K562 (cell line): ENCODE results near the gene UCN. TPM values are rescaled to one million over a fixed set of nuclear protein-coding genes. Genes with fewer than 3 reads are reported as not detected.

ENCODE experiments used
- ATAC-seq: fragments of 200-7000 bp; cut with Tn5 transposase; 3 replicates; pipeline ENCODE4 v1.9.1; 2020; ENCODE audit warnings: moderate library complexity
- BruUV-seq: library from RNA; stranded (reverse); fragments of 400-500 nt; replicated peaks from 2 replicates; lab custom pipeline; 2021; lab: Mats Ljungman, UMichigan
- CTCF ChIA-PET: fragments of 300-600 bp; formaldehyde crosslinking; extraction: SDS; loops from one replicate; lab custom pipeline; 2021; ENCODE audit warnings: low intra/inter-chr PET ratio; lab: Yijun Ruan, JAX
- POLR2A ChIA-PET: fragments of 300-600, 350-650 bp; sonication (Branson Sonifier 250); formaldehyde crosslinking; extraction: SDS; loops from one replicate; lab custom pipeline; 2021; ENCODE audit warnings: antibody characterized with exemption, inconsistent platforms; lab: Yijun Ruan, JAX
- DNase-seq, 4 experiments: peaks; one replicate each; pipeline versions ENCODE4 v3.0.0 to v3.0.0-alpha.2; 2011 to 2018; ENCODE audit warnings: low spot score in 3 of 4, mixed read lengths in 3 of 4; ENCODE audit errors: extremely low read depth in 1 of 4
- FAIRE-seq: peaks from 2 replicates; lab custom pipeline; 2011; peaks lifted over from hg19 to GRCh38; lab: Jason Lieb, UNC
- H2AFZ ChIP-seq: 2 replicates; pipeline ENCODE4 v1.6.0; 2011; ENCODE audit warnings: low read depth, low read length, control low read depth, inconsistent platforms
- H3K27ac ChIP-seq: fragments of 200-600 bp; 3 replicates; pipeline ENCODE4 v1.8.0; 2011; ENCODE audit warnings: low read depth, mild to moderate bottlenecking, control low read depth, inconsistent platforms, low read length, moderate library complexity, mixed read lengths; ENCODE audit errors: extremely low read depth
- H3K27me3 ChIP-seq, 2 experiments: fragments of 300-600 bp in 1 of 2; 2 replicates in 1 of 2; 3 replicates in 1 of 2; pipeline versions ENCODE4 v1.6.0 to v1.8.0; 2011; ENCODE audit warnings: inconsistent platforms in 2 of 2, low read length in 2 of 2, mild to moderate bottlenecking in 1 of 2, mixed read lengths in 1 of 2, moderate library complexity in 1 of 2; ENCODE audit not compliant: control insufficient read depth in 2 of 2, insufficient read depth in 2 of 2
- H3K36me3 ChIP-seq: fragments of 300-600 bp; 3 replicates; pipeline ENCODE4 v1.8.0; 2011; ENCODE audit warnings: mild to moderate bottlenecking, low read length, inconsistent platforms; ENCODE audit not compliant: control insufficient read depth, insufficient read depth
- H3K4me1 ChIP-seq, 2 experiments: fragments of 200-600 bp in 1 of 2; replicated peaks in 1 of 2; 2 replicates in 1 of 2; 3 replicates in 1 of 2; pipeline versions ENCODE4 v1.5.1 to v1.8.0; 2011; ENCODE audit warnings: inconsistent platforms in 2 of 2, low read length in 2 of 2, mild to moderate bottlenecking in 1 of 2, mixed read lengths in 1 of 2, moderate library complexity in 1 of 2; ENCODE audit not compliant: control insufficient read depth in 2 of 2, insufficient read depth in 2 of 2
- H3K4me2 ChIP-seq: 2 replicates; pipeline ENCODE4 v1.6.1; 2011; ENCODE audit warnings: low read length, control low read depth, inconsistent platforms, mixed read lengths; ENCODE audit not compliant: insufficient read depth
- H3K4me3 ChIP-seq: fragments of 200-600 bp; sonication (generic), shearing (Covaris generic); 2 replicates; pipeline ENCODE4 v1.5.1; 2016; ENCODE audit warnings: control low read depth, inconsistent platforms
- H3K79me2 ChIP-seq: fragments of 200-600 bp; 3 replicates; pipeline ENCODE4 v1.8.0; 2011; ENCODE audit warnings: low read length, inconsistent platforms; ENCODE audit not compliant: control insufficient read depth, insufficient read depth
- H3K9ac ChIP-seq, 2 experiments: 2 replicates each; pipeline versions ENCODE4 v1.6.0 to v1.6.1; 2011; ENCODE audit warnings: low read depth in 2 of 2, low read length in 2 of 2, control low read depth in 1 of 2, inconsistent platforms in 1 of 2, mild to moderate bottlenecking in 1 of 2, mixed read lengths in 1 of 2; ENCODE audit not compliant: insufficient read depth in 1 of 2
- H3K9me1 ChIP-seq: one replicate; pipeline ENCODE4 v1.6.0; 2011; ENCODE audit warnings: inconsistent platforms, mild to moderate bottlenecking, low read length, moderate library complexity; ENCODE audit not compliant: control insufficient read depth, insufficient read depth
- H3K9me3 ChIP-seq: replicated peaks from 2 replicates; pipeline ENCODE4 v1.5.1; 2011; ENCODE audit warnings: low read depth, low read length, inconsistent platforms; ENCODE audit not compliant: control insufficient read depth, insufficient read depth
- H4K20me1 ChIP-seq: replicated peaks from 2 replicates; pipeline ENCODE4 v1.6.1; 2011; ENCODE audit warnings: low read length, inconsistent platforms, mixed read lengths; ENCODE audit not compliant: control insufficient read depth, insufficient read depth
- FOXJ2 ChIP-seq: fragments of 200-800 bp; sonication (Bioruptor generic); IDR thresholded peaks from 2 replicates; pipeline ENCODE4 v1.6.1; 2016; ENCODE audit warnings: missing genetic modification characterization, missing compliant biosample characterization
- NR1H2 ChIP-seq: sonication (generic); formaldehyde crosslinking; IDR thresholded peaks from 2 replicates; pipeline ENCODE4 v1.4.0; 2020; ENCODE audit warnings: mild to moderate bottlenecking, missing genetic modification reagents
- TEAD4 ChIP-seq, 2 experiments: sonication (generic) in 1 of 2; formaldehyde crosslinking in 1 of 2; IDR thresholded peaks; 2 replicates each; pipeline versions ENCODE4 v1.6.1 to v1.8.0; 2012 to 2022; ENCODE audit warnings: borderline replicate concordance in 1 of 2, inconsistent platforms in 1 of 2, low read length in 1 of 2, mild to moderate bottlenecking in 1 of 2, missing genetic modification reagents in 1 of 2
- WGBS: fragments of 100-300 bp; shearing (Covaris generic); methylation state at CpG from one replicate; pipeline ENCODE4 v1.1.6; 2016; ENCODE audit warnings: low coverage, mixed read lengths; ENCODE audit not compliant: insufficient coverage; ENCODE audit errors: missing lambda C conversion rate; 5-methylcytosine and 5-hydroxymethylcytosine counted together
- in situ Hi-C: fragments of 300-500 bp; cut with MboI; formaldehyde crosslinking; loops from 4 replicates; pipeline ENCODE4 v1.15.0; 2018; ENCODE audit warnings: inconsistent platforms, mixed read lengths
- intact Hi-C: fragments of 100-400 bp; cut with micrococcal nuclease; formaldehyde crosslinking; loops from 2 replicates; pipeline ENCODE4 v1.14.2; 2022
- polyA plus RNA-seq, 8 experiments: library from polyadenylated mRNA; depleted of rRNA in 4 of 8; stranded (reverse) in 5 of 8; unstranded in 3 of 8; fragments of >200 nt; fragmentation: Nextera tagmentation in 2 of 8; fragmentation: Illumina TruSeq in 1 of 8; extraction: Ambion mirVana in 2 of 8; extraction: Trizol in 1 of 8; gene quantifications; 2 replicates each; pipeline versions ENCODE4 v1.2.1 to v1.2.3, GENCODE V29; 2011 to 2014; ENCODE audit warnings: inconsistent platforms in 1 of 8, missing spikeins in 1 of 8
- total RNA-seq, 7 experiments: library from RNA; depleted of rRNA in 6 of 7; stranded (reverse); fragments of >200 nt in 6 of 7; fragmentation: Illumina TruSeq in 2 of 7; extraction: Trizol in 2 of 7; gene quantifications; 2 replicates each; pipeline versions ENCODE4 v1.2.1 to v1.2.3, GENCODE V29; 2011 to 2021; ENCODE audit warnings: low replicate concordance in 1 of 7
- TF ChIP-seq, protein P1 (sequence below): sonication (generic); formaldehyde crosslinking; IDR thresholded peaks from 2 replicates; pipeline ENCODE4 v1.8.1; 2023; ENCODE audit warnings: mild to moderate bottlenecking, missing genetic modification reagents

Gene UCN
- total and polyA plus RNA-seq, 9 of the 15 experiments (the other 6 are each of a cell fraction or from before 2014, with no cell fraction given) = 0.10 to 2.7 (median 0.43) TPM

DNA sequence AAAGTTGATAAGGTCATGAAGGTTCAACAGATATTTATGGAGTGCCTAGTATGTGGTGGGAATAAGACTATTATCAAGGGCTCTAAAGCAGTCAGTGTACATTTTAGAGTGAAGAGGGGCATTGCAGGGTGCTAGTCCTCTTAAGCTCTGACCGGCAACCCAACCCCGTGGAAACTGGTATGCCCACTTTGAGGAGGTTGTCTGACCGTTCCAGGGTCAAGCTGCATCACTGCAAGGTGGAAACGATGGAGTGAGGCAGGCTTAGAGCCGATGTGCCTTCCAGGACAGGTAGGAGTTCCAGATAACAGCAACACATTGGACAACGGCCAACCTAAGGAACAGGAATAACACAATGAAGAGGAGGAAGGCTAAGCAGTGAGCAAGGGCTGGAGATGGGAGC, 1.4 kb upstream of the UCN start:
- Histone ChIP-seq H4K20me1 (0 out of 2 replicates have a peak, but pooled peaks cover 2% of the 10 kb centered on the region), H3K4me1 (peaks cover 0 to 9% of the 10 kb centered on the region in 2 experiments; a peak in 3 of 5 replicates), H3K9ac (no peak overlapping the region), H3K36me3 (peaks cover 20% of the 10 kb centered on the region; the same call in 2 of the 3 replicates), H2AFZ (no peak overlapping the region), H3K27ac (no peak overlapping the region), H3K4me2 (no peak overlapping the region), H3K9me3 (no peaks in the 10 kb centered on the region), H3K4me3 (no peak overlapping the region), H3K27me3 (no peaks in the 10 kb centered on the region), H3K9me1 (no peaks in the 10 kb centered on the region), H3K79me2 (no peaks in the 10 kb centered on the region)
- BruUV-seq = TSS peak; percentile 50
- POLR2A ChIA-PET = interaction anchor here (0.6 to 1.0 kb wide), 2 partner anchors 13 to 1489 kb away, joined by 4 read pairs; partner anchors contain the start of gene MPV17
- no peak for TF ChIP-seq NR1H2 (CRISPR knock-in tag)
- TF ChIP-seq TEAD4 (IDR thresholded peaks at IDR 0.05; ENCODE audit: low read length) = no peak
- no peak for TF ChIP-seq TEAD4 (CRISPR knock-in tag; IDR thresholded peaks at IDR 0.05; ENCODE audit: borderline replicate concordance)
- intact Hi-C loops = no loop called here
- 76% methylated on average over 6 of the region's 6 CpGs for WGBS
- FAIRE-seq (no peak), DNase-seq (no peak), ATAC-seq (no peak)
- in situ Hi-C loops = no loop called here
- CTCF ChIA-PET = no interaction called here

DNA sequence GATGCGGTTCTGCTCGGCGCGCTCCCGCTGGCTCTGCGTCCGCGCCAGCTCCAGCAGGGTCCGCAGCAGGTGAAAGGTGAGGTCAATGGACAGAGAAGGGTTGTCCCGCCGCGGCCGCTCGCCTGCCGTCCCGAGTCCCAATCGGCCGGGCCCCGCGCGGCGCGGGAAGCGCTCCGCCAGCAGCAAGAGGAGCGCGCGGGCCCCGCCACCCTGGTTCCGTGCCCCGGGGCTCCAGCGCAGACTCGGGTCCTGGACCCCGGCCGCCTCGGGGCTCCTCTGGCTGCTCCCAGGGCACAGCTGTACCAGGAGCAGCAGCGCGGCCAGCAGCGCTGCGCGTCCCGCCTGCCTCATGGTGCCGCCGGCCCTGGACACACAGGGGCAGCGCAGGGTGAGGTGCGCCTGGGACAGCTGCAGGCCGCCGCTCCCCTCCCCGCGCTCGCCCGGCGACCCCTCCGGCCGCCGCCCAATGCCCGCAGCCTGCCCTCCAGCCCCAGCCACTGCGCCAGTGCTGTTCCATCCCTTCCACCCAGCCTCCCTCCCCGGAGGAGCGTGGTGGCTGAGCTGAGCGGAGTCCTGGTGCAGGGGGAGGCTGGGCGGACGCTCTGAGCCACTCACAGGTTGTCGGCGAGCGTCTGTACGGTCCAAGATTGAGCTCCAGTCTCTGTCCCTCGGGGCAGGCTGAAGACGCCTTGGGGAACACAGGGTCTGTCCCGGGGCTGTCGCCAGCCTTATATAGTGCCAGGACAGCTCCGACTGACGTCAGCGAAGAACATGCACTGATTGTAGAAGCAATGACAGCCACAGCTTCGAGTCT, 493 bp downstream of the UCN start:
- no peak for TF ChIP-seq FOXJ2 (tag)
- TF ChIP-seq, protein P1, sequence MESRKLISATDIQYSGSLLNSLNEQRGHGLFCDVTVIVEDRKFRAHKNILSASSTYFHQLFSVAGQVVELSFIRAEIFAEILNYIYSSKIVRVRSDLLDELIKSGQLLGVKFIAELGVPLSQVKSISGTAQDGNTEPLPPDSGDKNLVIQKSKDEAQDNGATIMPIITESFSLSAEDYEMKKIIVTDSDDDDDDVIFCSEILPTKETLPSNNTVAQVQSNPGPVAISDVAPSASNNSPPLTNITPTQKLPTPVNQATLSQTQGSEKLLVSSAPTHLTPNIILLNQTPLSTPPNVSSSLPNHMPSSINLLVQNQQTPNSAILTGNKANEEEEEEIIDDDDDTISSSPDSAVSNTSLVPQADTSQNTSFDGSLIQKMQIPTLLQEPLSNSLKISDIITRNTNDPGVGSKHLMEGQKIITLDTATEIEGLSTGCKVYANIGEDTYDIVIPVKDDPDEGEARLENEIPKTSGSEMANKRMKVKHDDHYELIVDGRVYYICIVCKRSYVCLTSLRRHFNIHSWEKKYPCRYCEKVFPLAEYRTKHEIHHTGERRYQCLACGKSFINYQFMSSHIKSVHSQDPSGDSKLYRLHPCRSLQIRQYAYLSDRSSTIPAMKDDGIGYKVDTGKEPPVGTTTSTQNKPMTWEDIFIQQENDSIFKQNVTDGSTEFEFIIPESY (CRISPR knock-in tag) = peak; percentile 72
- no peak overlapping the region for H3K9ac ChIP-seq
- H4K20me1 ChIP-seq = no peaks in the 10 kb centered on the region
- no peak overlapping the region for H2AFZ ChIP-seq
- intact Hi-C loops = no loop called here
- peaks cover 0 to 8% of the 10 kb centered on the region in 2 experiments; a peak in 2 of 5 replicates for H3K4me1 ChIP-seq
- 97% methylated on average over 52 of the region's 75 CpGs for WGBS
- no peak for DNase-seq
- in situ Hi-C loops = no loop called here
- no peaks in the 10 kb centered on the region for H3K27me3 ChIP-seq
- H3K4me3 ChIP-seq = no peak overlapping the region
- H3K9me1 ChIP-seq = no peaks in the 10 kb centered on the region
- CTCF ChIA-PET = no interaction called here
- no peak overlapping the region for H3K4me2 ChIP-seq
- FAIRE-seq = no peak
- no peak for ATAC-seq
- BruUV-seq = no TSS peak
- no peaks in the 10 kb centered on the region for H3K9me3 ChIP-seq
- POLR2A ChIA-PET = interaction anchor here (0.6 kb wide), 1 partner anchor 424 kb away, joined by 3 read pairs; no protein-coding TSS in a partner anchor
- no peaks in the 10 kb centered on the region for H3K79me2 ChIP-seq
- no peak overlapping the region for H3K27ac ChIP-seq
- H3K36me3 ChIP-seq = peaks cover 20% of the 10 kb centered on the region; the same call in 2 of the 3 replicates
